ENCODE measurements around the gene KDM4C.

- TF ChIP-seq CTCF (IDR thresholded peaks at IDR 0.05) (no peak), POLR2A (IDR thresholded peaks at IDR 0.05) (no peak)
Observed at GRCh38 chr9:7177383-7177782, 419.6 kb downstream of the KDM4C start.
